SIG-M5 (cell line): Measurements from ENCODE around the gene CPHXL2.

Source experiments
- DNase-seq: peaks from one replicate; lab custom pipeline; 2025; lab: John Stamatoyannopoulos, UW

CPHXL2 gene

DNA sequence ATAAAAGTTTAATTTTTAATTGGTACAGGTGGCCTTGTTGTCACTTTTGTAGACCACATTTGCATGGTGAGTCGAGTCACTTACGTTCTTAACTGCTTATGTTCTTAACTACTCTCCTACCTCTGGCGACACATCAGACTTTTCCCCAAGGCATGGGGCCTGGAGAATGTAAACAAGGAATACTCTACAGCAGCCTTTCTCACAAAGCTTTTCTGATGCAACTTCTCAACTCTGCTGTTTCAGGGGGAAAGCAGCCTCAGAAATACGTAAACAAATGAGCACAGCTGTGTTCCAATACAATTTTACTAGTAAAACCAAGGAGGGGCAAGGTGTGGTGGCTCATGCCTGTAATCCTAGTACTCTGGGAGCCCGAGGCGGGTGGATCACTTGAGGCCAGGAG lies 36.2 kb downstream of the CPHXL2 start:
- DNase-seq = no peak

DNA sequence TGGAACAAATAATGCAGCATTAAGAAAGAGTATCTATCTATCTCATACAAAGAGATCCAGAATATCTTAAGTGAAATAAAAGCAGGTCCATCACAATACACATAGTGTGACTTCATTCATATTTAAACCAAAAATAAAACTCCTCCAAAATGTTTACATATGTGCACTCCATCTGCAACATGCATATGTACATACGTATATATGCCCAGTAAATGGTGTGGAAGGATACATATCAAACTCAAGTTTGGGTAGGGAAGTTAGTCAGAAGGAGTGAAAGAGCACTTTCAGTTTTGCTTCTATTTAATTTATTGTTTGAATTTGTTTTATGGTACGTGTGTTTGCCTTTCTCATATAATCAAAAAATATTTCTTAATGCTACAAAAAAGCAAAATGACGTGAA lies 41.8 kb downstream of the CPHXL2 start:
- DNase-seq = no peak

DNA sequence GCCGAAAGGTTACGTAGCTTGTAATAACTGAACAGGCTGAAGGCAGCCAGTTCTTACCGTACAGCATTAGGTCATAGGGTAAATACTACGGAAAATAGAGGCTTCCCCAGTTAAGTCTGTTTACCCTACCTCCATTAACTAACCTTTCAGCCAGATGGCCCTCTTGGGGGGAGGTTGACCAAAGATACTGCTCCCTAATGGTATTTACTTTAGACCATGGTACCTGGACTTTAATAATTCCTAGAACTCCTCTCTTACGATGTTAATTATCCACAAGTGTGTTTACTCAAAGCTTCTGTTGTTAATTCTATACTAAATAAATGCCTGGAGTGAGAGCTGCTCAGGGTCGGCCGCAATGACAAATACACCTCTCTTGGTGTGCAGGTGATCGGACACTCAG lies 44.0 kb downstream of the CPHXL2 start:
- DNase-seq = no peak

DNA sequence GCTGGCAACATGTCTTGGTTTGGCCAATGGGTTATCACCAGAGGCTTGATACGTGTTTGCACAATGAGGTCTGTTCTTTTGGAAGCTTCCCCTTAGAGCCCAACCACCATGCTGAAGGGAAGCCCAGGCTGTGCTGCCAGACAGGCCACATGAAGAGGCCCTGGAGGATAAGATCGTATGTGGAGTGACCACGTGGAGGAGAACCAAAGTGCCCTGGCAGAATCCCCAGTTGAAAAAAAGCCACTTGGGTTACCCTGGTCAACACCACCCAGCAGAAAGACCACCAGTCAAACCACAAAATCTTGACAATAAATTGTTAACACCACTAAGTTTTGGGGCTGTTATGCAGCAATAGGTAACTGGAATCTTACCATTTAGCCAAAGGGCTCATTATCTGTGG lies 46.8 kb downstream of the CPHXL2 start:
- no peak for DNase-seq

DNA sequence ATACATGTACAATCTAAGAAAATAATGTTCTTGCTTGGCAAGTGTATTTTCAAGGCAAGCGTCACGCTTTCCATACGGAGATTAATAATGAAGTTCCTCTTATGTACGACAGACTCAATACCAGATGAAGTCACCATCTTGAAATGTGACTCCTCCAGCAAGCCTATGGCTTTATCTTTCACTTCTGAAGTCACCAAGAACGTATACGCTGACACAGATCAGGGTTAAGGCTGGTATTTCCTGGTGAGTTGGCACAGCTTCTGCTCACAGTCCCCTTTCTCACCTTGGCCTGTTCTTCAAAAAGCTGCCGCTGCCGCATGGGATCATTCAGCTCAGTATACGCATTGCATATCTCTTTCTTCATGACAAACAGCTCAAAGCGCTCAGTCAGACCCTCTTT lies 47.7 kb downstream of the CPHXL2 start:
- DNase-seq = no peak

DNA sequence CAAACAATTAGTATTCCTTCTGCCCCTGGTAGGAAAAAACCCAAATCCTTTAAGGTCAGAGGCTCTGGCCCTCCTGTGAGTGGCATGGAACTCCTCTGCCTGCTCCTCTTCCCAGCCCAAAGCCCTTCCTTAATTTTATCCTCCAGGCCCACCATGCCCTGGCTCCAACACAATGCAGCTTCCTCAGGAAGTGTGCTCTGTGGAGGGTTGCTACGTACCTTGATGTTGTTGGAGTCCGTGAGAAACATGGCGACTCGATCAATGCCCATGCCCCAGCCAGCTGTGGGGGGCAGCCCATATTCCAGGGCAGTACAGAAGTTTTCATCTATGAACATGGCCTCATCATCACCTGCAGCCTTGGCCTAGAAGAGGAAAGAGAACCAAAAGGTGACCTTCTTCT lies 48.5 kb downstream of the CPHXL2 start:
- DNase-seq = no peak

DNA sequence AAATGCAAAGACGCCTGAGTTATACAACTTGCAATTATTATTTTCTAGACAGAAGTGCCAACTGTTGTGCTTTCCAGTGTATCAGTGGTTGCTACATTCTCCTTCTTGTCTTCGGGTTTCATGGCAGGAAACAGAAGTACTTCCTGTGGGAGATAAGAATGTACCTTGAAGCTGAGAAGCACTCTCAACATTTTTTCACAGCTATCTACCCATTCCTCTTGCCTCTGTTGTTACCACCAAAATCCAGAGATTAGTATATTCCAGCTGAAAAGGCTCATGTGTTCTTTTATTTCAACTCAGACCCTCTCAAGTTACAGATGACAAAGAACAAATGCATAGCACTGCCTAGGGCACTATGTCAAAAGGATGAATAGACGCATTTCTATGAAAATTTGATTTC lies 49.0 kb downstream of the CPHXL2 start:
- DNase-seq = no peak

DNA sequence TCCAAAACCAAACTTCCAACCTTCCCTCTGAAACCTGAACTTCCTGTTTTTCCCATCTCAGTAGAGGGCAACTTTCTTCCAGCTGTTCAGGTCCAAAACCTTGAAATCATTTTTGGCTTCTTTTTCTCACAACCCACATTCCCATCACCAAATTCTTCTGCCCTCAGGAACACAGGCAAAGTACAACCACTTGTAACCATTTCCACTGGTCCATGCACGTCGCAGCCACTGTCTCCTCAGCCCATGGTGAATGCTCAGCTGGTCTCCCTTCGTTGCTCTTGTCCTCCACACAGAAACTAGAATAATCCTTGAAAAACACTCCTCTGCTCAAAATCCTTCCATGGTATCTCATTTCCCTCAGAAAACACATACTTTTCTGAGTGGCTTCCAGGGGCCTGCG lies 50.0 kb downstream of the CPHXL2 start:
- no peak for DNase-seq

DNA sequence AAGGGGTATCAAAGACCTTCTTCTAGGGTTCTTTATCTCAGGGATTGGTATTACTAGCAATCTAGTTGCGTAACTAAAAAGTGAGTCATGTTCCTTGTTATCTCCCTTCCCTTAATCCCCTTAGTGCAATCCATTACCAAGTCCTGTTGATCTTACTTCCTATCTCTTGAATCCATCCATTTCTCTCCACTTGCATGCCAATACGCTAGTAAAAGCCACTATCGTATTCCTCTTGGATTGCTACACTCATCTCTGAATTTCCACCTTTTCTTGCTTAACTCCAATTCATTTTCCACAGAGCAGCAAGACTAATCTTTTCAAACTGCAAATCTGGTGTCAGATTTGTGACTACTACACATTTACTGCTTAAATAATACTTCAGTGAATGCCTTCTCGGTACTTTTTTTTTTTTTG lies 51.9 kb downstream of the CPHXL2 start:
- DNase-seq = no peak

DNA sequence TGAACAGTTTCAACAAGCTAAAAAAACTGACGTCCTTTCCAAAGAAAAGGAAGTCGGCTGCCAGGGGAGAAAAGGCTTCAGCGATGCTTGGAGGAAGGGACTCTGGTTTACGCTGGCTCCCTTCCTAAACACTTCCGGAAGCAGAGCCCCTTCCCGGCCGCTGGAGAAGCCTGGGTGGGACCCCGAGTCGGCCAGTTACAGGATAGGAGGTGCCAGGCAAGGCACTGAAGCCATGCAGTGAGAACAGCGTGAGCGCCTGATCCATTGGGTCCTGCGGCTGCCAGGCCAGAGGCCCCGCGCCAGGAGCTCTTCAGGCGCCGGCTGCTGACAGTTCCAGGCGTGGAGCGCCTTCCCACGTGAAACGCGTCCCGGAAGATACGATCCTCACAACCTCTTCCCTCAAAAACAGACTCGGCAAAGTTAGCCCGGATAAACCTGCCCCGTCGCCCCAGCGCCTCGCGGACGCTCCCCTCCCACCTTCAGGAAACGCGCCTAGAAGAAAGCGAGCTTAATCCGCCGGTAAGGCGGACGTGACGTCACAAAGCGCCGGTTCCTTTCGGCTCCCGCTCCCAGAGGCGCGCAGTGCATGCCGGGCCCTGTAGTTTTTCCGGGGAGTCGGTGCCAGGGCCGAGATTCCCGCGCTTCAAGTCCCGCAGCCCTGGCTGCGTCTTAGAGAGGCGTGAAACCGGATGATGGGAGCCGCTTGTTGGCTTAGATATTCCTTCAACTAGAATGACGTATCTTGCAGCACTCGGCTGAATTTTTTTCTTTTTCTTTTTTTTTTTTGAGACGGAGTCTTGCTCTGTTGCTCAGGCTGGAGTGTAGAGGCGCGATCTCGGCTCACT lies 53.8 kb downstream of the CPHXL2 start, which contains the start of gene ADAT1:
Gene ADAT1 (minus strand): TSS at position 521 of the 845 bp plus-strand sequence. CDS start 2,482 bp downstream, outside the sequence.
- peak; percentile 68 for DNase-seq

DNA sequence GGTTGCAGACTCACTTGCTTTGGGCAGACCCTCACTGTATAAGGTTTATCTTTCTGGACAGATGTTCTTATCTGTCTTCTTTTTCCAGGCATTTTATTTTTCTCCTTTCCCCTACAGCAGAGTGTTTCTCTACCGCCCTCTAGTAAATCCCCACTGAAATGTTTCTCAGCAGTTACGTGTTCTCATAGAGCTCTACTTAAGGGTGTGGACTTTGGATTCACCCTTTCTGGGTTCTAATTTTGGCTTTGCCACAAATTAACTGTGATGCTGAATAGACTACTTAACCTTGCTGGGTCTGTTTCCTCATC lies 55.7 kb downstream of the CPHXL2 start:
- DNase-seq = no peak

DNA sequence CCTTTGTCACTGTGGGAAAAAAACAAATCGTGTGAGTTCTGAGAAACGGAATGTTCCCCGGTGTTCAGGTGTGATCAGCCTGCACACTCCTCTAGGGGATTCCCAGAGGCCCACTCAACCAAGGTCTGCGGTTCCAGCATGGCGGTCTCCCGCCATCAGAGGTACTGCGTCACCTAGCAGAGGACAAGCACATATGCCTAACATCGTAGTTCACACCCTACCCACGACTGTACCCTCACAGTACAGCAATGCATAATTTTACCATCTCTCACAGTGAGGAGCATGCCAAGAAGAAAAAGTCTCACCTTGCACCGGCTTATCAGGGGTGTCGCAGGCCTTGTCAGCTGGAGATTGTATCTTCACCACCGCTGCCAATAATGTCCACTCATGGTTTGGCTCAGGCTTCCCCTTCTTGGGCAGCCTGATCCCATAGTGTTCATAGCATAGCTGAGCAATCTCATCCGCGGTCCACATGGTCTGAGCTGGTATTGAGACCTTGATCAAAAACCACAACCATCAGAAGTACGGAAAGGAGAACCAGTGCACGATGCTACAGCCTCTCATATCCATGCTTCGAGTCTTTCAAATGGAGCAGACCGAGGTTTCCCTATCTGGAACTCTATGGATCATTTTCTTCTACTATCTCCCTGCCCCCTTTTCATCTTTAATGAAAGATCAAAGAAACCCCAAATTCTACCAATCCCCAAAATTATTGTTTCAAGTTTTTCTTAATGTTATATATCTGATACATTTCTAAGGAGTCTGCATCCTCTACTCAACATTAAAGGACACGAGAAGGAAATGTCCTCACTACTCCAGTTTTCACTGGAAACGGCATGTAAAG lies 56.3 kb downstream of the CPHXL2 start:
- DNase-seq = no peak

DNA sequence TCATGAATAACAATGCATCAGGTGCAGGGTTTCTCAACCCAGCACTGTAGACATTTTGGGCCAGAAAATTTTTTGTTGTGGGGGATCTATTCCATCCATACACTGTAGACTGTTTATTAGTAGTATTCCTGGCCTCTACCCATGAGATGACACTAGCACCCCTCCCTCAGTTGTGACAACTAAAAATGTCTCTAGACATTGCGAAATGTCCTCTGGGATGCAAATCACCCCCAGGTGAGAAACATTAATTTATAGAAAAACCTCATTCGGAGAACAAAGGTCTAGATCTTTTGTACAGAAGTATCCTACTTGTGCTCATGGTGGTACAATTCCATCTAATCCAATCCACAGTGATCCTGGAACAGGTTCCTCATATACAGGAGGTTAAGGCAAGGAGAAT lies 58.0 kb downstream of the CPHXL2 start:
- DNase-seq = no peak

DNA sequence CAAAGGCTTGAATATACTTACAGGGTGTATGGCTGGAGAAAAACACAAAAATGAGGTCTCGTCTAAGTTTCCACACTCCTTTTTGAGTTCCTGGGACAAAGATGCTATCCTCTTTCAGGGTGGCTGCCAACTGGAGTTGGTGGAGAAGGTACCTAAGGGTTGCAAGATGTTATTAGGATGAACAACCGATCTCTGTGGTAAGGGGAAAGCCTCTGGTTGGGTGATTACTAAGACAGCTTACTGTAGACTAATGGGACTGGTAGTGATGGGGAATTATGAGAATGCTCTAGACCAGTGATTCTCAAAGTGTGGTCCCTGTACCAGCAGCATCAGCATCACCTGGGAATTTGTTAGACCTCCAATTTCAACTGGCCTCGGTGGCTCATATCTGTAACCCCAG lies 59.7 kb downstream of the CPHXL2 start:
- no peak for DNase-seq

DNA sequence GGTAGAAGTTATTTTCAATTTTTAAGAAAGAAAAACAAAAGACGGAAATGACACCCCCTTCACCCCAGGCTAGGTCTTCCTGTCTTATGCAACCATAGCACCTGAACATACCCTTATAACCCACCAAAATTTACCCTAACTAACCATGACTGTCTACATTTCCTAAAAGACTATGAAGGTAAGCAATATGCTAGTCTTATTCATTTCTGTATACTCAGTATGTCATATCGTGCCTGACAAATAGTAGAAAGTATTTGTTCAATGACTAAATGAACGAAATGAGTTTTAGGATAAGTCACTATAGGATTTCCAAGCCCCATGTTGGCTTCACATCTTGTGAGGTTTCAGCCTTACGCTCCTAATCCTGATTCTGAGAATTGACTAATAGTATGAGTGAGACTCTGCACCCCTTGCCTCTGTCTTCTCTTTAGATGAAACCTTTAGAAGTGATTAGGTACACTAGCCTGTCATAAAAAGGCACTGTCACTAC lies 60.2 kb downstream of the CPHXL2 start:
- DNase-seq = no peak

DNA sequence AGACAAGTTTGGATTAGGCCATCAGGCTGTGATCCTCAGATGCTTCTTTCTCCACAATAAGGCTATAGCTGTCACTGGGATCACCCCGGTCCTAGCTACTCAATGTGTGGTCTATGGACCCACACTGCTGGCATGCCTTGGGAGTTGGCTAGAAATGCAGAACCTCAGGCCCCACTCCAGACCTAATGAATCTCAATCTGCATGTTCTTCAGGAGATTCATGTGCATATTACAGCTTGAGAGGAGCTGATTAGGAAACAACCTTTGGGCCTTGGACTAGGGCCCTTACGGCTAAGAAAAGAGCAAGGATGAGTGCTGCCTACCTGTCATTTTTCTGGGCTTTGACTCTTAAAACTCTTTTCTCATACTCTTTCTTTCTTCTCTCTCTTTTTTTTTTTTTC lies 61.2 kb downstream of the CPHXL2 start:
- DNase-seq = no peak

DNA sequence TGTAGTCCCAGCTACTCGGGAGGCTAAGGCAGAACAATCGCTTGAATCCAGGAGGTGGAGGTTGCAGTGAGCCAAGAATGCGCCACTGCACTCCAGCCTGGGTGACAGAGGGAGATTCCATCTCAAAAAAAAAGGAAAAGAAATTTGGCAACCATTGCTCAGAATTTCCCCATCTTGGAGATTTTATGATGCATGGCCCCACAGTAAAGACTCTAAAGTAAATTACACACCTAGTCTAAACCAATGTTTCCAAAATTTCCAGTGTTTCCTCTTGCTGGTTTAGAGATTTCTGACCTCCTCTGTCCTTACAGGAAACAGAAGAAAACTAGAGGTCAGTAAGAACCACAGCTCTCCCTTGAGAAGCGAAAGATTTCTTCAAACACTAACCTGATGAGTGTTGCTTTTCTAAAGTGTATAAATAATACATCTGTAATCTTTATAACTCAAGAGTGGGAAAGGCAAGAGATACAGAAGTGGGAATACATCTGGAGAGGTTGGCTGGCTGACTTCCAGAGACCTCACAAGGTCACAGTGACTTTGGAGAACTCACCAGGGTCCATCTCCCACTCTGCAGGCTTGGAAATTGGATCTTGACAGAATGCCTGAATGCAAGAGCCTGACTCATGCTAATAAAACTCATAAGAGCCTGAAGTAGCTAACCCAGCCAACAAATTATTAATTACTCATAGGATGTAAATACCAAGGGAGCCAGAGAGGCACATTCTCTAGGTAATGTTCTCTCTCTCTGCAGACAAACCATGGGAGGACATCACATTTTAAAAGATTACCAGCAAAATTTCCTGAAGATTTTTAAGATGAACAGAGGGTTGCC lies 62.5 kb downstream of the CPHXL2 start:
- DNase-seq = no peak
